HepG2 (cell line): Measurements from ENCODE around the gene TGM6. TPM values are rescaled to one million over a fixed set of nuclear protein-coding genes. Genes with fewer than 3 reads are reported as not detected.

Experiments used
- BRD4 ChIP-seq: sonication (generic); formaldehyde crosslinking; IDR thresholded peaks from 2 replicates; pipeline ENCODE4 v1.4.0; 2020; ENCODE audit warnings: missing genetic modification reagents
- DNMT3B ChIP-seq: conservative IDR thresholded peaks from 2 replicates; pipeline ENCODE4 v1.6.1; 2016; ENCODE audit warnings: missing biosample characterization, control low read depth
- HNF4G ChIP-seq, 2 experiments: sonication (generic) in 1 of 2; formaldehyde crosslinking in 1 of 2; IDR thresholded peaks; 2 replicates each; pipeline versions ENCODE4 v1.4.0 to v1.6.1; 2011 to 2020; ENCODE audit warnings: borderline replicate concordance in 2 of 2, low read depth in 2 of 2, mild to moderate bottlenecking in 2 of 2, low read length in 1 of 2, missing genetic modification reagents in 1 of 2, moderate library complexity in 1 of 2
- JUN ChIP-seq: sonication (generic); formaldehyde crosslinking; IDR thresholded peaks from 2 replicates; pipeline ENCODE4 v1.4.0; 2020; ENCODE audit warnings: mild to moderate bottlenecking, missing genetic modification reagents
- KMT2A ChIP-seq: sonication (generic); formaldehyde crosslinking; IDR thresholded peaks from 2 replicates; pipeline ENCODE4 v1.4.0; 2020; ENCODE audit warnings: missing genetic modification reagents
- MEIS1 ChIP-seq: sonication (generic); formaldehyde crosslinking; IDR thresholded peaks from 2 replicates; pipeline ENCODE4 v1.9.0; 2021; ENCODE audit warnings: mild to moderate bottlenecking, missing genetic modification reagents, moderate library complexity, borderline replicate concordance
- MLLT10 ChIP-seq: sonication (generic); formaldehyde crosslinking; IDR thresholded peaks from 2 replicates; pipeline ENCODE4 v1.4.0; 2020; ENCODE audit warnings: missing genetic modification reagents
- PRDM10 ChIP-seq: sonication (generic); formaldehyde crosslinking; IDR thresholded peaks from 2 replicates; pipeline ENCODE4 v1.4.0; 2020; ENCODE audit warnings: low read depth, missing genetic modification reagents
- STAT5B ChIP-seq: sonication (generic); formaldehyde crosslinking; IDR thresholded peaks from 2 replicates; pipeline ENCODE4 v1.4.0; 2020; ENCODE audit warnings: missing genetic modification reagents
- USF2 ChIP-seq, 2 experiments: sonication (generic) in 1 of 2; formaldehyde crosslinking in 1 of 2; IDR thresholded peaks; 2 replicates each; pipeline versions ENCODE4 v1.5.1 to v1.6.1; 2011 to 2020; ENCODE audit warnings: borderline replicate concordance in 1 of 2, low read depth in 1 of 2, low read length in 1 of 2, mild to moderate bottlenecking in 1 of 2, missing genetic modification reagents in 1 of 2, moderate library complexity in 1 of 2
- ZBTB39 ChIP-seq: sonication (generic); formaldehyde crosslinking; IDR thresholded peaks from 2 replicates; pipeline ENCODE4 v1.5.0; 2020; ENCODE audit warnings: missing genetic modification reagents
- ZNF205 ChIP-seq: IDR thresholded peaks from 2 replicates; pipeline ENCODE4 v1.6.1; 2018; ENCODE audit warnings: missing biosample characterization, missing genetic modification reagents
- ZNF235 ChIP-seq: sonication (generic); formaldehyde crosslinking; IDR thresholded peaks from 2 replicates; pipeline ENCODE4 v1.8.1; 2023; ENCODE audit warnings: mild to moderate bottlenecking, missing genetic modification reagents, borderline replicate concordance
- ZNF253 ChIP-seq: sonication (generic); formaldehyde crosslinking; IDR thresholded peaks from 2 replicates; pipeline ENCODE4 v1.8.0; 2022; ENCODE audit warnings: mild to moderate bottlenecking, missing genetic modification reagents, borderline replicate concordance
- ZNF552 ChIP-seq: sonication (generic); formaldehyde crosslinking; IDR thresholded peaks from 2 replicates; pipeline ENCODE4 v1.9.0; 2022; ENCODE audit warnings: missing genetic modification reagents, mild to moderate bottlenecking, borderline replicate concordance
- ZNF556 ChIP-seq: sonication (generic); formaldehyde crosslinking; IDR thresholded peaks from 2 replicates; pipeline ENCODE4 v1.4.0; 2020; ENCODE audit warnings: mild to moderate bottlenecking, missing genetic modification reagents, borderline replicate concordance
- ZNF883 ChIP-seq: sonication (generic); formaldehyde crosslinking; IDR thresholded peaks from 2 replicates; pipeline ENCODE4 v1.5.1; 2020; ENCODE audit warnings: mild to moderate bottlenecking, missing genetic modification reagents; ENCODE audit errors: not compliant biosample characterization
- ZSCAN21 ChIP-seq: sonication (generic); formaldehyde crosslinking; IDR thresholded peaks from 2 replicates; pipeline ENCODE4 v1.8.0; 2022; ENCODE audit warnings: mild to moderate bottlenecking, missing genetic modification reagents, moderate library complexity, borderline replicate concordance
- polyA plus RNA-seq, 8 experiments: library from polyadenylated mRNA; depleted of rRNA in 3 of 8; stranded (reverse) in 7 of 8; unstranded in 1 of 8; fragments of >200 nt; fragmentation: Illumina TruSeq in 4 of 8; extraction: Trizol in 4 of 8; gene quantifications; 2 replicates each; pipeline versions ENCODE4 v1.2.1 to v1.2.3, GENCODE V29; 2011 to 2016; ENCODE audit warnings: low read depth in 4 of 8, missing spikeins in 1 of 8, mixed read lengths in 1 of 8; ENCODE audit not compliant: insufficient read depth in 1 of 8
- total RNA-seq, 5 experiments: library from RNA; depleted of rRNA; stranded (reverse); fragments of >200 nt; fragmentation: Illumina TruSeq; extraction: Trizol; gene quantifications; 2 replicates each; pipeline ENCODE4 v1.2.3, GENCODE V29; 2016; ENCODE audit warnings: low read depth in 1 of 5

The TGM6 gene
- total and polyA plus RNA-seq, 2 of the 13 experiments (the other 11 are each of a cell fraction or from before 2014, with no cell fraction given), result not detected

- peak; percentile 93 for TF ChIP-seq PRDM10 (CRISPR knock-in tag)
- TF ChIP-seq ZNF205 (CRISPR knock-in tag), result peak; percentile 96
- TF ChIP-seq HNF4G (IDR thresholded peaks at IDR 0.05; ENCODE audit: borderline replicate concordance, low read depth, low read length), result peak; percentile 24; the same call in 1 of the 2 replicates
- TF ChIP-seq HNF4G (CRISPR knock-in tag; IDR thresholded peaks at IDR 0.05; ENCODE audit: borderline replicate concordance, low read depth), result peak; percentile 85; the same call in 1 of the 2 replicates
- no peak for TF ChIP-seq USF2 (IDR thresholded peaks at IDR 0.05; ENCODE audit: low read depth, low read length)
- TF ChIP-seq USF2 (CRISPR knock-in tag; IDR thresholded peaks at IDR 0.05; ENCODE audit: borderline replicate concordance), result 0 out of 2 replicates have a peak, but pooled peaks have one; percentile 61
- TF ChIP-seq MLLT10, result peak; percentile 92
- peak; percentile 99 for TF ChIP-seq MEIS1 (CRISPR knock-in tag)
- peak; percentile 84 for TF ChIP-seq JUN (CRISPR knock-in tag)
- TF ChIP-seq ZNF253, result peak; percentile 96
- no peak; the same call in 1 of the 2 replicates for TF ChIP-seq STAT5B (CRISPR knock-in tag)
- peak; percentile 95; the same call in 1 of the 2 replicates for TF ChIP-seq ZSCAN21
- TF ChIP-seq BRD4, result peak; percentile 100
- TF ChIP-seq DNMT3B (CRISPR knock-in tag), result peak; percentile 94; the same call in 1 of the 2 replicates
- peak; percentile 91; the same call in 1 of the 2 replicates for TF ChIP-seq ZNF235 (CRISPR knock-in tag)
- no peak; the same call in 1 of the 2 replicates for TF ChIP-seq ZBTB39 (CRISPR knock-in tag)
- TF ChIP-seq ZNF883 (CRISPR knock-in tag), result peak; percentile 100
- TF ChIP-seq KMT2A (CRISPR knock-in tag), result peak; percentile 99
- peak; percentile 98 for TF ChIP-seq ZNF552 (CRISPR knock-in tag)
- TF ChIP-seq ZNF556 (CRISPR knock-in tag), result peak; percentile 99; the same call in 1 of the 2 replicates
These were observed 89.9 kb downstream of the TGM6 start, which contains the start of gene SNRPB (continued) for GRCh38 chr20:2470423-2471193.
